ENCODE results near the gene SLC39A3.
A peak's percentile ranks its signal among the peaks of the same experiment; 100 is the strongest.

Gene SLC39A3

GRCh38 chr19:2782936-2783780 lies 43.3 kb upstream of the SLC39A3 start, which contains the start of gene SGTA:
SGTA (minus strand) TSS chr19:2783273; CDS start chr19:2769068, 14,205 bp downstream.
- DNase-seq (ENCODE audit: low read depth, low spot score) = peak; percentile 89
- peak within 1 kb of the TSS; percentile 99 for H3K4me3 ChIP-seq (ENCODE audit: low read depth, low read length)
- ChIA-PET CTCF (interaction anchor here (1.0 to 1.7 kb wide), 5 partner anchors 9 to 135 kb away, joined by 3 to 9 read pairs (median 3); no protein-coding TSS in a partner anchor), POLR2A (no interaction called here)
- peak; percentile 58 for TF ChIP-seq CTCF (IDR thresholded peaks at IDR 0.05; ENCODE audit: insufficient read depth, low read length, missing control alignments)

GRCh38 chr19:2782329-2782935 lies 42.6 kb upstream of the SLC39A3 start:
- no peak for TF ChIP-seq CTCF (IDR thresholded peaks at IDR 0.05; ENCODE audit: insufficient read depth, low read length, missing control alignments)
- peak overlapping the region; percentile 99 for H3K4me3 ChIP-seq (ENCODE audit: low read depth, low read length)
- ChIA-PET CTCF (interaction anchor here (0.6 to 4.1 kb wide), 9 partner anchors 9 to 168 kb away, joined by 3 to 14 read pairs (median 4); no protein-coding TSS in a partner anchor), POLR2A (no interaction called here)
- no peak for DNase-seq (ENCODE audit: low read depth, low spot score)

GRCh38 chr19:2780284-2780683 lies 40.5 kb upstream of the SLC39A3 start:
- POLR2A ChIA-PET = no interaction called here
- no peak for DNase-seq (ENCODE audit: low read depth, low spot score)
- H3K4me3 ChIP-seq (ENCODE audit: low read depth, low read length) = no peak overlapping the region
- CTCF ChIA-PET = interaction anchor here (1.9 to 4.1 kb wide), 2 partner anchors 31 to 133 kb away, joined by 6 to 14 read pairs; no protein-coding TSS in a partner anchor
- no peak for TF ChIP-seq CTCF (IDR thresholded peaks at IDR 0.05; ENCODE audit: insufficient read depth, low read length, missing control alignments)

GRCh38 chr19:2779121-2779740 lies 39.4 kb upstream of the SLC39A3 start:
- DNase-seq (ENCODE audit: low read depth, low spot score) = no peak
- POLR2A ChIA-PET = no interaction called here
- CTCF ChIA-PET = interaction anchor here (1.3 to 4.1 kb wide), 2 partner anchors 9 to 132 kb away, joined by 4 to 14 read pairs; no protein-coding TSS in a partner anchor
- no peak overlapping the region for H3K4me3 ChIP-seq (ENCODE audit: low read depth, low read length)
- TF ChIP-seq CTCF (IDR thresholded peaks at IDR 0.05; ENCODE audit: insufficient read depth, low read length, missing control alignments) = no peak

GRCh38 chr19:2777952-2778683 lies 38.3 kb upstream of the SLC39A3 start:
- CTCF ChIA-PET = interaction anchor here (0.9 to 1.7 kb wide), 4 partner anchors 8 to 130 kb away, joined by 3 to 7 read pairs (median 4); partner anchors contain the start of gene ZNF554
- POLR2A ChIA-PET = interaction anchor here (0.7 kb wide), 1 partner anchor 38 kb away, joined by 4 read pairs; no protein-coding TSS in a partner anchor
- no peak for DNase-seq (ENCODE audit: low read depth, low spot score)
- TF ChIP-seq CTCF (IDR thresholded peaks at IDR 0.05; ENCODE audit: insufficient read depth, low read length, missing control alignments) = no peak
- H3K4me3 ChIP-seq (ENCODE audit: low read depth, low read length) = no peak overlapping the region
